ENCODE measurements around the gene SRP72.

DNA sequence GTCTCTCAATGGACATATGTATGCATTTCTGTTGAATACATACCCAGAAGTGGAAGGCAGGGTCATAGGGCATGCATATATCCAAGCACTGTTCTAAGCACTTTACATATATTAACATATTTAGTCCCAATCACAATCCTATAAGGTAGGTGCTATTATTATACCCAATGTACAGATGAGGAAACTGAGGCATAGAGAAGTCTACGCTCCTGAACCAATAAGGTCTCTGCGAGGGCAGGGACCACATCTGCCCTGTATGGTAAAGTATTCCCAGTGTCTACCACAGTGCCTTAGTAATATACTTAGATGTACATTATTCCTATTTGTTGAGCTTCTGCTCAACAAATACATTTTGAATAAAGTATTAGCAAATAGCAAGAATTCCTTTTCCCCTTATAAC is 37.2 kb upstream of the SRP72 start:
- TF ChIP-seq RNF2 (IDR thresholded peaks at IDR 0.05; ENCODE audit: borderline replicate concordance, low read depth) (no peak), RAD21 (conservative IDR thresholded peaks at IDR 0.05 in 1 of 2, IDR thresholded peaks at IDR 0.05 in 1 of 2) (no peak), HOXA7 (CRISPR knock-in tag; IDR thresholded peaks at IDR 0.05) (no peak)
- TF ChIP-seq, protein P1, sequence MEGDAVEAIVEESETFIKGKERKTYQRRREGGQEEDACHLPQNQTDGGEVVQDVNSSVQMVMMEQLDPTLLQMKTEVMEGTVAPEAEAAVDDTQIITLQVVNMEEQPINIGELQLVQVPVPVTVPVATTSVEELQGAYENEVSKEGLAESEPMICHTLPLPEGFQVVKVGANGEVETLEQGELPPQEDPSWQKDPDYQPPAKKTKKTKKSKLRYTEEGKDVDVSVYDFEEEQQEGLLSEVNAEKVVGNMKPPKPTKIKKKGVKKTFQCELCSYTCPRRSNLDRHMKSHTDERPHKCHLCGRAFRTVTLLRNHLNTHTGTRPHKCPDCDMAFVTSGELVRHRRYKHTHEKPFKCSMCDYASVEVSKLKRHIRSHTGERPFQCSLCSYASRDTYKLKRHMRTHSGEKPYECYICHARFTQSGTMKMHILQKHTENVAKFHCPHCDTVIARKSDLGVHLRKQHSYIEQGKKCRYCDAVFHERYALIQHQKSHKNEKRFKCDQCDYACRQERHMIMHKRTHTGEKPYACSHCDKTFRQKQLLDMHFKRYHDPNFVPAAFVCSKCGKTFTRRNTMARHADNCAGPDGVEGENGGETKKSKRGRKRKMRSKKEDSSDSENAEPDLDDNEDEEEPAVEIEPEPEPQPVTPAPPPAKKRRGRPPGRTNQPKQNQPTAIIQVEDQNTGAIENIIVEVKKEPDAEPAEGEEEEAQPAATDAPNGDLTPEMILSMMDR (IDR thresholded peaks at IDR 0.05), result no peak
- TF ChIP-seq, protein P2, sequence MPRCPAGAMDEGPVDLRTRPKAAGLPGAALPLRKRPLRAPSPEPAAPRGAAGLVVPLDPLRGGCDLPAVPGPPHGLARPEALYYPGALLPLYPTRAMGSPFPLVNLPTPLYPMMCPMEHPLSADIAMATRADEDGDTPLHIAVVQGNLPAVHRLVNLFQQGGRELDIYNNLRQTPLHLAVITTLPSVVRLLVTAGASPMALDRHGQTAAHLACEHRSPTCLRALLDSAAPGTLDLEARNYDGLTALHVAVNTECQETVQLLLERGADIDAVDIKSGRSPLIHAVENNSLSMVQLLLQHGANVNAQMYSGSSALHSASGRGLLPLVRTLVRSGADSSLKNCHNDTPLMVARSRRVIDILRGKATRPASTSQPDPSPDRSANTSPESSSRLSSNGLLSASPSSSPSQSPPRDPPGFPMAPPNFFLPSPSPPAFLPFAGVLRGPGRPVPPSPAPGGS (IDR thresholded peaks at IDR 0.05), result no peak

Data from A549 (cell line).